PC-9 (cell line): Measurements from ENCODE around the gene COMT.

Experiments used
- EZH2 ChIP-seq: fragments of 200-600 bp; sonication (generic); IDR thresholded peaks from 2 replicates; pipeline ENCODE4 v1.8.0; 2017; ENCODE audit warnings: antibody characterized with exemption, low read depth
- TF ChIP-seq, protein P1 (sequence below): fragments of 200-600 bp; sonication (generic); conservative IDR thresholded peaks from 2 replicates; pipeline ENCODE4 v1.6.1; 2017; ENCODE audit warnings: mixed run types, antibody characterized with exemption, mild to moderate bottlenecking, moderate library complexity

DNA sequence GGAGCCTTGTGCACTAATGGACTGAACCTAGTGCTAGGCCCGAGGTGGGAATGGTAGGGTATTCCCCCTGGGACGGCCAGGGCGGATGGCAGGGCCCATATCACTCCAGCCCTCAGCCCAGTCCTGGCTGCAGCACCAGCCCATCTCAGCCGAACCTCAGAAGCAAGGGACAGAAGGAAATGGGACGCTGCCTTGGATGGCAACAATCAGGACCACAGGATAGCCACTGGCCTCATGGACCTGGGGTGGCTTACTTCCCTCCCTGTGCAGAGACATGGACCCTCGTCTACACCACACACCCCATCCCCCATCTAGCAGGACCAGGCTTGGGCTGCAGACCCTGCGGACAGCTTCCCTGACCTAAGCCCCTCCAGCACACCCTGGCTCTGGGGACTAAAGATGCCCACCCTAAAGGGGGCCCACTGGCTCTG is 50.9 kb downstream of the COMT start:
- TF ChIP-seq, protein P1, sequence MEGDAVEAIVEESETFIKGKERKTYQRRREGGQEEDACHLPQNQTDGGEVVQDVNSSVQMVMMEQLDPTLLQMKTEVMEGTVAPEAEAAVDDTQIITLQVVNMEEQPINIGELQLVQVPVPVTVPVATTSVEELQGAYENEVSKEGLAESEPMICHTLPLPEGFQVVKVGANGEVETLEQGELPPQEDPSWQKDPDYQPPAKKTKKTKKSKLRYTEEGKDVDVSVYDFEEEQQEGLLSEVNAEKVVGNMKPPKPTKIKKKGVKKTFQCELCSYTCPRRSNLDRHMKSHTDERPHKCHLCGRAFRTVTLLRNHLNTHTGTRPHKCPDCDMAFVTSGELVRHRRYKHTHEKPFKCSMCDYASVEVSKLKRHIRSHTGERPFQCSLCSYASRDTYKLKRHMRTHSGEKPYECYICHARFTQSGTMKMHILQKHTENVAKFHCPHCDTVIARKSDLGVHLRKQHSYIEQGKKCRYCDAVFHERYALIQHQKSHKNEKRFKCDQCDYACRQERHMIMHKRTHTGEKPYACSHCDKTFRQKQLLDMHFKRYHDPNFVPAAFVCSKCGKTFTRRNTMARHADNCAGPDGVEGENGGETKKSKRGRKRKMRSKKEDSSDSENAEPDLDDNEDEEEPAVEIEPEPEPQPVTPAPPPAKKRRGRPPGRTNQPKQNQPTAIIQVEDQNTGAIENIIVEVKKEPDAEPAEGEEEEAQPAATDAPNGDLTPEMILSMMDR, result no peak
- no peak for TF ChIP-seq EZH2
